Effector memory CD4-positive, alpha-beta T cell (primary cell): Measurements from ENCODE around the gene ARHGAP42.

Source experiments
- DNase-seq, 3 donors: peaks; one replicate each; pipeline ENCODE4 v3.0.0-alpha.2; 2020
- H3K27ac ChIP-seq: 2 replicates; pipeline ENCODE4 v1.7.0; 2013; ENCODE audit warnings: mild to moderate bottlenecking, low read length, moderate library complexity; ENCODE audit not compliant: insufficient read depth, poor library complexity, severe bottlenecking
- H3K27me3 ChIP-seq: replicated peaks from 2 replicates; pipeline ENCODE4 v1.7.0; 2013; ENCODE audit warnings: mild to moderate bottlenecking, low read length; ENCODE audit not compliant: insufficient read depth, control insufficient read depth, poor library complexity, severe bottlenecking
- H3K36me3 ChIP-seq: 2 replicates; pipeline ENCODE4 v1.7.0; 2013; ENCODE audit warnings: mild to moderate bottlenecking, low read length, moderate library complexity; ENCODE audit not compliant: control insufficient read depth, insufficient read depth
- H3K4me1 ChIP-seq: 2 replicates; pipeline ENCODE4 v1.7.0; 2013; ENCODE audit warnings: low read length, mild to moderate bottlenecking; ENCODE audit not compliant: control insufficient read depth, insufficient read depth, poor library complexity, severe bottlenecking
- H3K4me3 ChIP-seq: 2 replicates; pipeline ENCODE4 v1.7.0; 2013; ENCODE audit warnings: low read length, low read depth, mild to moderate bottlenecking; ENCODE audit not compliant: insufficient read depth, poor library complexity, severe bottlenecking
- H3K9me3 ChIP-seq: 2 replicates; pipeline ENCODE4 v1.7.0; 2013; ENCODE audit warnings: mild to moderate bottlenecking, low read length, moderate library complexity; ENCODE audit not compliant: control insufficient read depth

The ARHGAP42 gene

DNA sequence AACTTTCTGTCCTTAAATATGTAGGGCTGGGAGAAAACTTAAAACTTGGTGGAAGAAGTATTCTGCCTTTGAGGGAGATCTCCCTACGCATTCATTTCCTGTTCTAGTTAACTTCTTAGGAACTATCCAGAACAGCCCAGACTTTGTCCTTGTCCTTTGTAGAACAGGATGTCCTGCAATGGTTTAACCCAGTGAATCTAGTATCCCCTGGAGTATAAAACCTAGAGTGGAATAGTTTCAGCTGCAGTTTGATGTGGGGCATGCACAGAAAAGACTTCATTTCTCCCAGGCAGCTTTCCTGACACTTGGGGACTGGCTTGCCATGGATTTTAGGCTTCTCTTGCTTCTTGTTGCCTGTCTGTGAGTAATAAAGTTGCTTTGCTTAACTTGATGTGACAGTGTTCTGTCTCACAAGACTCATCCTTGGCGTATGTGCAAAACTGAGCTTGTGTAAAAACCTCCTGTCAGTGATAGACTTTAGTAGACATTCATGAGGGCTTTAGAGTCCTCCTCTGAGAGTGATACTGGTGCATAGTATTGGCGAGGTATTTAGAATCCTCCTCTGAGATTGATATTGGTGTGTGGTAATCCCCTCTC is 28.2 kb downstream of the ARHGAP42 start:
- Histone ChIP-seq H3K4me1 (no peaks in the 10 kb centered on the region), H3K27ac (no peak overlapping the region), H3K4me3 (no peak overlapping the region), H3K9me3 (no peaks in the 10 kb centered on the region), H3K36me3 (no peaks in the 10 kb centered on the region), H3K27me3 (no peaks in the 10 kb centered on the region)
- DNase-seq = no peak

DNA sequence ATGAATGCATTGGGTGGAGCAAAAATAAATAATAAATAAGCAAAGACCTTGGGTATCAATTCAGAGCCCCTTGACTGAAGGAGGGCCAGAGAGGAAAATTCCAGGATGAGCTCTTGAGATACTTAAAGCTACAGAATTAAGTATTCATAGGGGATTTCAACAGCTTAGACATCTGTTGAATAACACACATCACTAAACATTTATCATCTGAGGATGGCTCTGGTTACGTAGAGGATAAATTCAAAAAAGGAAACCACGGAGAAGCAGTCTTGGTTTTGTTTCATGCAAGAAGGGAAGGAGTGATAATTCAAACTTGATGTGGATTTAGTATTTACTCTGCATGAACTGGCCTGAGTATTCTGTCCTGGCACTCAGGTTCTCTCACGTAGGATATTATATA is 29.8 kb downstream of the ARHGAP42 start:
- no peak overlapping the region for H3K4me3 ChIP-seq
- H3K27me3 ChIP-seq = no peaks in the 10 kb centered on the region
- no peaks in the 10 kb centered on the region for H3K36me3 ChIP-seq
- no peaks in the 10 kb centered on the region for H3K4me1 ChIP-seq
- no peak overlapping the region for H3K27ac ChIP-seq
- no peaks in the 10 kb centered on the region for H3K9me3 ChIP-seq
- no peak for DNase-seq

DNA sequence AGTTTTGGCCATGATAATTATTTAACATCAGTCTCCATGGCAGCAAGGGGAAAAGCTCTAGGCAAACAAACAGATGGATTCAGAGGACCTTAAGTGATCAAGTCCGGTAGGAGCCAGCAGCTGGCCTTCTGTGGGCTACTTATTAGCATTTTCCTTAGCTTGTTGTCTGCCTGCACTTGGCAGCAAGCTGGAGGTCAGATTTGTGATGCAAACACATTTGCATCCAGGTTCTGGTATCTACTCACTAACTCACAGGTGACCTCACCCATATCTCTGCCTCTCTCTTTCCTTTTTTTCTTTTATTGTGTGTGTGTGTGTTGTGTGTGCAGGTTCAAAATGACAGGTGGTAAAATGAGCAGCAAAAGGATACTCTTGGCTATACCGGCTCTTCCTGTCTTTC is 32.3 kb downstream of the ARHGAP42 start:
- H3K4me3 ChIP-seq = no peak overlapping the region
- no peaks in the 10 kb centered on the region for H3K36me3 ChIP-seq
- no peak for DNase-seq
- H3K4me1 ChIP-seq = no peaks in the 10 kb centered on the region
- no peak overlapping the region for H3K27ac ChIP-seq
- no peaks in the 10 kb centered on the region for H3K27me3 ChIP-seq
- no peaks in the 10 kb centered on the region for H3K9me3 ChIP-seq

DNA sequence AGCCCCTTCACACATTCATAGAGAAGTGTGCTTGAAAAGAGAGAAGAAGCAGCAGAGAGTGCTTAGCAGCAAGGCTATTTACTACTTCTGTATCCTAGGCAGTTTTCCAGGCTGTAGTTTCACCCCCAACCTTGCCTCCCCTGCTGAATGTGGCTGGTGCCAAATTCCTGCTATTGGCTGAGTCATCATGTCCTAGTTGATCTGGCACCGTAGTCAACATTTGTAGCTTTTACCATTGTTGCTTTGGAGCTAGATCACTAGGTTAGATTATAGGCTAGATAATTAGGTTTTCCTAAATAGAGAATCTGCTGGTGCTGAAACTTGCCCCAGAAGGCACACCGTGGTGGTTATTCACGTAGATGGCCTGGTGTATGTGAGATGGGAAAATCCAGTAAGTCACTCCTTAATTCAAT is 32.7 kb downstream of the ARHGAP42 start:
- no peak overlapping the region for H3K27ac ChIP-seq

DNA sequence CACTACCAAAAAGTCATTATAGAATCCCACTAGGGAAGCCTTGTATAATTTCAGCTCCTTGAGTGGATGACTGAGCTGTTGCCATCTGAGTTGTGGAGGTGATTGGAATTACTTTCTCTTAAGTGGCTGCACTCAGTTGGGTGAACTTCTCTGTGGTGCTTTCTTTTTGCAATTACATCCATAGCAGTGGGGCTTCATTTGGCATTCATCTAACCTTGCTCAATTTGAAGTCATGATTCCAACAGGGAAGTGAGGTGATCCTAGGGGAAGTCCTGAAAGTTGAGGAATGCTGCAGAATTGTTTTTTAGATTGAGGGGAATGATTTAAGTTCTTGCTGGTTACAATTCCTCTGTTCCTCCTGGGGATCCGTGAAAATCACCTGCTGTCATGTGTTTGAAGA is 39.6 kb downstream of the ARHGAP42 start:
- no peaks in the 10 kb centered on the region for H3K36me3 ChIP-seq
- no peaks in the 10 kb centered on the region for H3K4me1 ChIP-seq
- no peak for DNase-seq
- H3K27me3 ChIP-seq = no peaks in the 10 kb centered on the region
- H3K4me3 ChIP-seq = no peak overlapping the region
- H3K27ac ChIP-seq = no peak overlapping the region
- no peaks in the 10 kb centered on the region for H3K9me3 ChIP-seq

More for the DNA sequence above, 32.7 kb downstream of the ARHGAP42 start:
- Histone ChIP-seq H3K4me3 (no peak overlapping the region), H3K4me1 (no peaks in the 10 kb centered on the region), H3K27me3 (no peaks in the 10 kb centered on the region), H3K36me3 (no peaks in the 10 kb centered on the region), H3K9me3 (no peaks in the 10 kb centered on the region)
- no peak for DNase-seq

DNA sequence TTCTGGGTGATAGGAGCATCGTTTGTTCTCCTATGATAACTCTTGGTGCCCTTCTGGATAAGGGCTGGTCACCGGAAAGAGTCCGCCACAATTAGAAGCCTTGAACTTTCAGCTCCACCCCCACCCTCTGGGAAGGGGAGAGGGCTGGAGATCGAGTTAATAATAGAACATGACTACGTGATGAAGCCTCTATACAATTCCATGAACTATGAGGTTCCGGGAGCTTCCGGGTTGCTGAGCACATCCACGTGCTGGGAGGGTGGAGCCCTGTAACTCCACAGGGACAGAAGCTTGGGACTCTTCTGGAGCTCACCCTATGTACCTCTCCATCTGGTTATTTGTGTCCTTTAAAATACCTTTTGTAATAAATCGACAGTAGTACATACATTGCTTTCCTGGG is 40.3 kb downstream of the ARHGAP42 start:
- no peaks in the 10 kb centered on the region for H3K27me3 ChIP-seq
- no peak overlapping the region for H3K27ac ChIP-seq
- DNase-seq = no peak
- H3K9me3 ChIP-seq = no peaks in the 10 kb centered on the region
- H3K36me3 ChIP-seq = no peaks in the 10 kb centered on the region
- no peaks in the 10 kb centered on the region for H3K4me1 ChIP-seq
- H3K4me3 ChIP-seq = no peak overlapping the region

DNA sequence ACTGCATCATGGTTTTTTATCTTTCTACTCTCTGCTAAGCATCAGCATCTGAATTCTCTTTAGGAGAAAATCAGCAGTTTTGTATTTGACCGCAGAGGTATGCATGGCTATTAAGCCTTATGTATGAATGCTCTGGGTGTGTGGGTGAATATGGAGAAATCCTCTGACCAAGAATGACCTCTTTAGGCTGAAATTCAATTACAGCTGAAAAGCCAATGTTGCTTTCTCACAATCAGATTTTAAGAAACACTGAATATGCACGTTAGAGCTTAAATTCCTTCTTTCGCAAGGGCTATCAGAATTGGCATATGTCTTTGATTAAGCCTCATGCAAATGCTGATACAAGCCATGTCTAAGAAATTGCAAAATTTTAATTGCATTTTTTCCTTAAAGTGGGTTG is 43.2 kb downstream of the ARHGAP42 start:
- H3K27me3 ChIP-seq = no peaks in the 10 kb centered on the region
- no peaks in the 10 kb centered on the region for H3K4me1 ChIP-seq
- no peaks in the 10 kb centered on the region for H3K36me3 ChIP-seq
- H3K9me3 ChIP-seq = no peaks in the 10 kb centered on the region
- H3K4me3 ChIP-seq = no peak overlapping the region
- DNase-seq = no peak
- H3K27ac ChIP-seq = no peak overlapping the region

DNA sequence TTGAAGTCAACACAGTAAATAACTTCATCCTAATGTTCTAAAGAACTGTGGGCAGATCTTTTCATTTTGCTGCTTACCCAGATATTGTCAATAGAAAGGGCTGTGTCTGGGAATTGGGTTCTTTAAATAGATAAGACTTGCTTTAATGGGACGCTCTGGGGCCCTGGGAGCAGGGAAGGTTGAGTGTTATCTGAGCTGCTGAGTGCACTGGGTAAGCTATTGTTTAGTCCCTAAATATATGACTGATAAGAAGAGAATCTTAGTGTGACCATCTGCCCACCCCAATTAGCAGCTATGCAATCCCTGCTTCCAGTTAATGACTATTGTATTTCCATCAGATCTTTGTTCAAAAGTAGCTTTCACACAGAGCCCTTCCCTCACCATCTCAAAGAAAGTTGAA is 44.4 kb downstream of the ARHGAP42 start:
- Histone ChIP-seq H3K9me3 (no peaks in the 10 kb centered on the region), H3K4me3 (no peak overlapping the region)
- no peak for DNase-seq

DNA sequence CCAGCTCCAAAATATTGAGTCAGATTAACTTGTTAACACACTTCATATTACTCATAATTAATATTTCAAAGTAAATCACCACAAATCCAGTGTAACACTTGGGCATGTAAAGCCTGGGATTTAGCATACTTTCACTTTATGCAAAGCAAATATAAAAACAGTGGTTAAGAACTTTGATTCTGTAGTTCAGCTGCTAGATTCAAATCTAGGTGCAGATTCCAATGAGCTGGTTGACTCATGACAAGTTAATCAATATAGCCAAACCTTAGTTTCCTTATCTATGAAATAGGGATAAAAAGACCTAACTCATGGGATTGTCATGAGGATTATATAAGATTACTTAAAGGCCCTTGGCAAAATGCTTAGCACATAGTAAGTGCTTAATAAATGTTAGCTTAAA is 45.9 kb downstream of the ARHGAP42 start:
- no peaks in the 10 kb centered on the region for H3K27me3 ChIP-seq
- no peak for DNase-seq
- no peaks in the 10 kb centered on the region for H3K9me3 ChIP-seq
- H3K36me3 ChIP-seq = no peaks in the 10 kb centered on the region
- H3K27ac ChIP-seq = no peak overlapping the region
- H3K4me1 ChIP-seq = no peaks in the 10 kb centered on the region
- H3K4me3 ChIP-seq = no peak overlapping the region

More for the DNA sequence above, 44.4 kb downstream of the ARHGAP42 start:
- Histone ChIP-seq H3K4me1 (no peaks in the 10 kb centered on the region), H3K27ac (no peak overlapping the region), H3K36me3 (no peaks in the 10 kb centered on the region), H3K27me3 (no peaks in the 10 kb centered on the region)

DNA sequence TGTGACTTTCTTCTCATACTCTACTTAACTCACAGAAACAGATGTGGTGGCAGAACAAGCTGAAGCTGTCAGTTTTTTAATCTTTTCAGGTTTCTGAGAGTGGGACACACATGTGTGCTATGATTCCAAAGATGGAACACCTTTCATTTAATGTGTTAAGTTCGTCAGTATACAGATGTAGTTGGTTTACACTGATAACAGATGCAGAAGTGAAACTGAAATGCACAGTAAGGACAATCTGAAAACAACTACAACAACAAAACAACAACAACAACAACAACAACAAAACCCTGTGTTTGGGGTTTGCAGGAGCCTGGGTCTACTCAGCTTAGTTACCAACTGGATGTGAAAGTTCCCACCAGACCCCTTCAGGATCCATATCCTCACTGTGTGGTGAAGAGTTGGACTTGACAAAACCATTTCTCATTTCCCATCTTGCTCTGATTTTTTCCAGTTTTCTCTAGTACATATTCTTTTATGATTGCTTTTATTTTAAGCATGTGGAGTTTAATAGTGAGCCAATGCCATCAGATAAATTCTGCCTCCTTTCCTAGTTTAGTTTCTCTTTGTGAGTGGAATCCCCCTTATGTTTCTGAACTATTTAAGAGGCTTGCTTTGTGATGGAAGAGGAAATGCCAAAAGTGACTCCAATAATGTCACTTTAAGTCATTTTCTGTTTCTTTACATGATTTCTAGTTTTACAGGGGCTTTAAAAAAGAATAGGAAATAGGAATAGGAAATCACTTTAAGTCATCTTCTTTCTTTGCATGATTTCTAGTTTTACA is 47.8 kb downstream of the ARHGAP42 start:
- H3K36me3 ChIP-seq = no peaks in the 10 kb centered on the region
- DNase-seq = no peak
- no peak overlapping the region for H3K4me3 ChIP-seq
- H3K27ac ChIP-seq = no peak overlapping the region
- no peaks in the 10 kb centered on the region for H3K27me3 ChIP-seq
- H3K4me1 ChIP-seq = no peaks in the 10 kb centered on the region
- no peaks in the 10 kb centered on the region for H3K9me3 ChIP-seq
